ENCODE data around the gene PRSS56.
A peak's percentile ranks its signal among the peaks of the same experiment; 100 is the strongest.

PRSS56 gene

DNA sequence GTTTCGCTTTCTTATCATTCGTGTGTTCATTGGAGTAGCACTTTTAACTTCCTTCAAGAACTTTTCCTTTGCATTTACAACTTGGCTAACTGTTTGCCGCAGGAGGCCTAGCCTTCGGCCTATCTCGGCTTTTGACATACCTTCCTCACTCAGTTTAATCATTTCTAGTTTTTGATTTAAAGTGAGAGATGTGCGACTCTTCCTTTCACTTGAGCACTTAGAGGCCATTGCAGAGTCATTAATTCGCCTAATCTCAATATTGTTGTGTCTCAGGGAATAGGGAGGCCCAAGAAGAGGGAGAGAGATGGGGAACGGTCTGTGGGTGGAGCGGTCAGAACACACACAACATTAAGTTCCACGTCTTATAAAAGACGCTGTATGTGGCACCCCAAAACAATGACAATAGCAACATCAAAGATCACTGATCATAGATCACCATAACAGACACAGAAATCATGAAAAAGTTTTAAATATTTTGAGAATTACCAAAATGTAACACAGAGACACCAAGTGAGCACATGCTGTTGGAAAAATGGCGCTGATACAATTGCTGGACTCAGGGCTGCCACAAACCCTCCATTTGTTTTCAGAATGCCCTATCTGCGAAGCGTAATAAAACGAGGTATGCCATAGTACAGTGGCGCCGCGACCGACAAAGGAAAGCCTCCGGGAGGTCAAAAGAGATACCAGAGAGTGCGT, 29.6 kb downstream of the PRSS56 start:
- no peaks in the 10 kb centered on the region for H3K9me3 ChIP-seq
- peaks cover 4% of the 10 kb centered on the region for H3K36me3 ChIP-seq
- peak overlapping the region; percentile 96 for H3K27ac ChIP-seq
- H3K4me1 ChIP-seq (ENCODE audit: control insufficient read depth in 1 of 2, insufficient read depth in 1 of 2, low read depth in 1 of 2, low read length in 1 of 2), result peaks cover 20 to 25% of the 10 kb centered on the region in 2 experiments
- TF ChIP-seq, protein P1, sequence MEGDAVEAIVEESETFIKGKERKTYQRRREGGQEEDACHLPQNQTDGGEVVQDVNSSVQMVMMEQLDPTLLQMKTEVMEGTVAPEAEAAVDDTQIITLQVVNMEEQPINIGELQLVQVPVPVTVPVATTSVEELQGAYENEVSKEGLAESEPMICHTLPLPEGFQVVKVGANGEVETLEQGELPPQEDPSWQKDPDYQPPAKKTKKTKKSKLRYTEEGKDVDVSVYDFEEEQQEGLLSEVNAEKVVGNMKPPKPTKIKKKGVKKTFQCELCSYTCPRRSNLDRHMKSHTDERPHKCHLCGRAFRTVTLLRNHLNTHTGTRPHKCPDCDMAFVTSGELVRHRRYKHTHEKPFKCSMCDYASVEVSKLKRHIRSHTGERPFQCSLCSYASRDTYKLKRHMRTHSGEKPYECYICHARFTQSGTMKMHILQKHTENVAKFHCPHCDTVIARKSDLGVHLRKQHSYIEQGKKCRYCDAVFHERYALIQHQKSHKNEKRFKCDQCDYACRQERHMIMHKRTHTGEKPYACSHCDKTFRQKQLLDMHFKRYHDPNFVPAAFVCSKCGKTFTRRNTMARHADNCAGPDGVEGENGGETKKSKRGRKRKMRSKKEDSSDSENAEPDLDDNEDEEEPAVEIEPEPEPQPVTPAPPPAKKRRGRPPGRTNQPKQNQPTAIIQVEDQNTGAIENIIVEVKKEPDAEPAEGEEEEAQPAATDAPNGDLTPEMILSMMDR (IDR thresholded peaks at IDR 0.05), result no peak
- peak overlapping the region; percentile 72 to 95 for H3K4me3 ChIP-seq (ENCODE audit: low read depth in 1 of 2, low read length in 1 of 2)
- no peaks in the 10 kb centered on the region for H3K27me3 ChIP-seq

- TF ChIP-seq, protein P1 (IDR thresholded peaks at IDR 0.05), result peak; percentile 82
- H3K4me1 ChIP-seq (ENCODE audit: control insufficient read depth in 1 of 2, insufficient read depth in 1 of 2, low read depth in 1 of 2, low read length in 1 of 2), result peaks cover 20 to 25% of the 10 kb centered on the region in 2 experiments
- H3K27ac ChIP-seq, result peak within 1 kb of the TSS; percentile 96
- peak within 1 kb of the TSS; percentile 72 to 95 for H3K4me3 ChIP-seq (ENCODE audit: low read depth in 1 of 2, low read length in 1 of 2)
- peaks cover 4% of the 10 kb centered on the region for H3K36me3 ChIP-seq
- H3K27me3 ChIP-seq, result no peaks in the 10 kb centered on the region
- H3K9me3 ChIP-seq, result no peaks in the 10 kb centered on the region
Measured at GRCh38 chr2:232550354-232551249, 30.4 kb downstream of the PRSS56 start, which contains the start of the genes EIF4E2 and TIGD1. TSS of gene EIF4E2 (plus strand) at chr2:232550689. CDS start at chr2:232550725, 36 bp downstream. TSS of gene TIGD1 (minus strand) at chr2:232550557. CDS start at chr2:232549882, 675 bp downstream.

- H3K36me3 ChIP-seq, result peaks cover 6% of the 10 kb centered on the region
- peaks cover 20 to 25% of the 10 kb centered on the region in 2 experiments for H3K4me1 ChIP-seq (ENCODE audit: control insufficient read depth in 1 of 2, insufficient read depth in 1 of 2, low read depth in 1 of 2, low read length in 1 of 2)
- TF ChIP-seq, protein P1 (IDR thresholded peaks at IDR 0.05), result no peak
- peak overlapping the region; percentile 96 for H3K27ac ChIP-seq
- H3K27me3 ChIP-seq, result no peaks in the 10 kb centered on the region
- H3K4me3 ChIP-seq (ENCODE audit: low read depth in 1 of 2, low read length in 1 of 2), result peak overlapping the region; percentile 72 to 95
- H3K9me3 ChIP-seq, result no peaks in the 10 kb centered on the region
Measured at GRCh38 chr2:232551250-232551638, 31.1 kb downstream of the PRSS56 start.

- Histone ChIP-seq H3K9me3 (no peaks in the 10 kb centered on the region), H3K4me3 (ENCODE audit: low read depth in 1 of 2, low read length in 1 of 2) (peak overlapping the region; percentile 72 to 95), H3K27ac (peak overlapping the region; percentile 96), H3K36me3 (peaks cover 11% of the 10 kb centered on the region), H3K4me1 (ENCODE audit: control insufficient read depth in 1 of 2, insufficient read depth in 1 of 2, low read depth in 1 of 2, low read length in 1 of 2) (peaks cover 20 to 25% of the 10 kb centered on the region in 2 experiments), H3K27me3 (no peaks in the 10 kb centered on the region)
- TF ChIP-seq, protein P1 (IDR thresholded peaks at IDR 0.05), result no peak
Measured at GRCh38 chr2:232551776-232552175, 31.6 kb downstream of the PRSS56 start.

GRCh38 chr2:232556426-232556825, 36.2 kb downstream of the PRSS56 start:
- H3K36me3 ChIP-seq, result peaks cover 53% of the 10 kb centered on the region
- peaks cover 5 to 13% of the 10 kb centered on the region in 2 experiments for H3K4me1 ChIP-seq (ENCODE audit: control insufficient read depth in 1 of 2, insufficient read depth in 1 of 2, low read depth in 1 of 2, low read length in 1 of 2)
- no peak overlapping the region for H3K4me3 ChIP-seq (ENCODE audit: low read depth in 1 of 2, low read length in 1 of 2)
- TF ChIP-seq, protein P1 (IDR thresholded peaks at IDR 0.05), result no peak
- no peaks in the 10 kb centered on the region for H3K9me3 ChIP-seq
- H3K27me3 ChIP-seq, result no peaks in the 10 kb centered on the region
- no peak overlapping the region for H3K27ac ChIP-seq
